ENCODE results near the gene FAM120A.

The FAM120A gene

GRCh38 chr9:93456504-93456903, 5.0 kb downstream of the FAM120A start:
- ATAC-seq (replicated peaks; ENCODE audit: extremely low read depth, poor library complexity, severe bottlenecking): no peak
- H3K4me3 Mint-ChIP-seq: peak overlapping the region; percentile 33
- H3K27ac Mint-ChIP-seq (ENCODE audit: low read depth): peak overlapping the region; percentile 54
- H3K27me3 Mint-ChIP-seq: no peaks in the 10 kb centered on the region
- DNase-seq (ENCODE audit: low spot score in 2 of 2): no peak
- H3K4me1 Mint-ChIP-seq: peaks cover 75% of the 10 kb centered on the region
- H3K36me3 Mint-ChIP-seq (ENCODE audit: insufficient read depth): peaks cover 11% of the 10 kb centered on the region
- H3K9me3 Mint-ChIP-seq: no peaks in the 10 kb centered on the region

GRCh38 chr9:93457006-93457405, 5.5 kb downstream of the FAM120A start:
- no peak for DNase-seq (ENCODE audit: low spot score in 2 of 2)
- Mint-ChIP-seq H3K4me3 (no peak overlapping the region), H3K9me3 (no peaks in the 10 kb centered on the region), H3K27ac (ENCODE audit: low read depth) (peak overlapping the region; percentile 54), H3K36me3 (ENCODE audit: insufficient read depth) (peaks cover 11% of the 10 kb centered on the region), H3K27me3 (no peaks in the 10 kb centered on the region), H3K4me1 (peaks cover 75% of the 10 kb centered on the region)
- ATAC-seq (replicated peaks; ENCODE audit: extremely low read depth, poor library complexity, severe bottlenecking): no peak

- no peaks in the 10 kb centered on the region for H3K27me3 Mint-ChIP-seq
These were observed 7.2 kb downstream of the FAM120A start for GRCh38 chr9:93458712-93459111.

GRCh38 chr9:93459432-93459847, 8.0 kb downstream of the FAM120A start:
- Mint-ChIP-seq H3K27ac (ENCODE audit: low read depth) (peak overlapping the region; percentile 54), H3K36me3 (ENCODE audit: insufficient read depth) (peaks cover 2% of the 10 kb centered on the region), H3K4me1 (peaks cover 76% of the 10 kb centered on the region), H3K27me3 (no peaks in the 10 kb centered on the region), H3K4me3 (no peak overlapping the region), H3K9me3 (no peaks in the 10 kb centered on the region)
- DNase-seq (ENCODE audit: low spot score in 2 of 2) (no peak), ATAC-seq (replicated peaks; ENCODE audit: extremely low read depth, poor library complexity, severe bottlenecking) (no peak)

More at GRCh38 chr9:93458712-93459111, 7.2 kb downstream of the FAM120A start:
- Mint-ChIP-seq H3K4me1 (peaks cover 75% of the 10 kb centered on the region), H3K4me3 (no peak overlapping the region), H3K9me3 (no peaks in the 10 kb centered on the region), H3K36me3 (ENCODE audit: insufficient read depth) (peaks cover 2% of the 10 kb centered on the region), H3K27ac (ENCODE audit: low read depth) (peak overlapping the region; percentile 54)
- ATAC-seq (replicated peaks; ENCODE audit: extremely low read depth, poor library complexity, severe bottlenecking) (no peak), DNase-seq (ENCODE audit: low spot score in 2 of 2) (no peak)

- H3K27me3 Mint-ChIP-seq: no peaks in the 10 kb centered on the region
- no peak overlapping the region for H3K27ac Mint-ChIP-seq (ENCODE audit: low read depth)
- ATAC-seq (replicated peaks; ENCODE audit: extremely low read depth, poor library complexity, severe bottlenecking): no peak
- H3K36me3 Mint-ChIP-seq (ENCODE audit: insufficient read depth): peaks cover 2% of the 10 kb centered on the region
- DNase-seq (ENCODE audit: low spot score in 2 of 2): no peak
- no peak overlapping the region for H3K4me3 Mint-ChIP-seq
- peaks cover 81% of the 10 kb centered on the region for H3K4me1 Mint-ChIP-seq
- no peaks in the 10 kb centered on the region for H3K9me3 Mint-ChIP-seq
These were observed 9.4 kb downstream of the FAM120A start for GRCh38 chr9:93460689-93461413.

- H3K9me3 Mint-ChIP-seq: no peaks in the 10 kb centered on the region
- H3K27me3 Mint-ChIP-seq: no peaks in the 10 kb centered on the region
- peaks cover 82% of the 10 kb centered on the region for H3K4me1 Mint-ChIP-seq
- no peak overlapping the region for H3K27ac Mint-ChIP-seq (ENCODE audit: low read depth)
- ATAC-seq (replicated peaks; ENCODE audit: extremely low read depth, poor library complexity, severe bottlenecking) (no peak), DNase-seq (ENCODE audit: low spot score in 2 of 2) (no peak)
- no peaks in the 10 kb centered on the region for H3K36me3 Mint-ChIP-seq (ENCODE audit: insufficient read depth)
- no peak overlapping the region for H3K4me3 Mint-ChIP-seq
These were observed 9.9 kb downstream of the FAM120A start for GRCh38 chr9:93461414-93461743.

GRCh38 chr9:93461821-93462220, 10.3 kb downstream of the FAM120A start:
- Mint-ChIP-seq H3K4me3 (no peak overlapping the region), H3K27ac (ENCODE audit: low read depth) (no peak overlapping the region), H3K27me3 (no peaks in the 10 kb centered on the region), H3K9me3 (no peaks in the 10 kb centered on the region), H3K4me1 (peaks cover 82% of the 10 kb centered on the region), H3K36me3 (ENCODE audit: insufficient read depth) (no peaks in the 10 kb centered on the region)
- no peak for ATAC-seq (replicated peaks; ENCODE audit: extremely low read depth, poor library complexity, severe bottlenecking)
- no peak for DNase-seq (ENCODE audit: low spot score in 2 of 2)

GRCh38 chr9:93463638-93464248, 12.3 kb downstream of the FAM120A start:
- ATAC-seq (replicated peaks; ENCODE audit: extremely low read depth, poor library complexity, severe bottlenecking): peak; percentile 42

GRCh38 chr9:93464395-93464794, 12.9 kb downstream of the FAM120A start:
- Mint-ChIP-seq H3K4me1 (peaks cover 82% of the 10 kb centered on the region), H3K27ac (ENCODE audit: low read depth) (peak overlapping the region; percentile 58), H3K27me3 (no peaks in the 10 kb centered on the region), H3K9me3 (no peaks in the 10 kb centered on the region), H3K36me3 (ENCODE audit: insufficient read depth) (no peaks in the 10 kb centered on the region), H3K4me3 (peak overlapping the region; percentile 45)
- no peak for DNase-seq (ENCODE audit: low spot score in 2 of 2)
- ATAC-seq (replicated peaks; ENCODE audit: extremely low read depth, poor library complexity, severe bottlenecking): peak; percentile 34

More at GRCh38 chr9:93463638-93464248, 12.3 kb downstream of the FAM120A start:
- H3K4me1 Mint-ChIP-seq: peaks cover 82% of the 10 kb centered on the region
- DNase-seq (ENCODE audit: low spot score in 2 of 2): no peak
- H3K9me3 Mint-ChIP-seq: no peaks in the 10 kb centered on the region
- peak overlapping the region; percentile 58 for H3K27ac Mint-ChIP-seq (ENCODE audit: low read depth)
- H3K4me3 Mint-ChIP-seq: peak overlapping the region; percentile 45
- H3K27me3 Mint-ChIP-seq: no peaks in the 10 kb centered on the region
- no peaks in the 10 kb centered on the region for H3K36me3 Mint-ChIP-seq (ENCODE audit: insufficient read depth)

- H3K4me3 Mint-ChIP-seq: peak overlapping the region; percentile 45
- no peaks in the 10 kb centered on the region for H3K27me3 Mint-ChIP-seq
- H3K36me3 Mint-ChIP-seq (ENCODE audit: insufficient read depth): no peaks in the 10 kb centered on the region
- DNase-seq (ENCODE audit: low spot score in 2 of 2) (no peak), ATAC-seq (replicated peaks; ENCODE audit: extremely low read depth, poor library complexity, severe bottlenecking) (no peak)
- peak overlapping the region; percentile 58 for H3K27ac Mint-ChIP-seq (ENCODE audit: low read depth)
- peaks cover 79% of the 10 kb centered on the region for H3K4me1 Mint-ChIP-seq
- H3K9me3 Mint-ChIP-seq: no peaks in the 10 kb centered on the region
These were observed 13.4 kb downstream of the FAM120A start for GRCh38 chr9:93464876-93465275.

GRCh38 chr9:93465855-93466254, 14.4 kb downstream of the FAM120A start:
- no peak overlapping the region for H3K4me3 Mint-ChIP-seq
- no peak for ATAC-seq (replicated peaks; ENCODE audit: extremely low read depth, poor library complexity, severe bottlenecking)

GRCh38 chr9:93466416-93467061, 15.1 kb downstream of the FAM120A start:
- Mint-ChIP-seq H3K4me3 (peak overlapping the region; percentile 23), H3K36me3 (ENCODE audit: insufficient read depth) (peaks cover 8% of the 10 kb centered on the region), H3K4me1 (peaks cover 83% of the 10 kb centered on the region), H3K9me3 (no peaks in the 10 kb centered on the region), H3K27ac (ENCODE audit: low read depth) (no peak overlapping the region), H3K27me3 (no peaks in the 10 kb centered on the region)
- DNase-seq (ENCODE audit: low spot score in 2 of 2): no peak
- ATAC-seq (replicated peaks; ENCODE audit: extremely low read depth, poor library complexity, severe bottlenecking): no peak

More at GRCh38 chr9:93465855-93466254, 14.4 kb downstream of the FAM120A start:
- H3K9me3 Mint-ChIP-seq: no peaks in the 10 kb centered on the region
- H3K27ac Mint-ChIP-seq (ENCODE audit: low read depth): peak overlapping the region; percentile 58
- peaks cover 82% of the 10 kb centered on the region for H3K4me1 Mint-ChIP-seq
- peaks cover 3% of the 10 kb centered on the region for H3K36me3 Mint-ChIP-seq (ENCODE audit: insufficient read depth)
- no peak for DNase-seq (ENCODE audit: low spot score in 2 of 2)
- H3K27me3 Mint-ChIP-seq: no peaks in the 10 kb centered on the region

GRCh38 chr9:93467062-93467416, 15.6 kb downstream of the FAM120A start:
- Mint-ChIP-seq H3K4me3 (peak overlapping the region; percentile 23), H3K9me3 (no peaks in the 10 kb centered on the region), H3K4me1 (peaks cover 83% of the 10 kb centered on the region), H3K36me3 (ENCODE audit: insufficient read depth) (peaks cover 9% of the 10 kb centered on the region), H3K27ac (ENCODE audit: low read depth) (peak overlapping the region; percentile 44), H3K27me3 (no peaks in the 10 kb centered on the region)
- ATAC-seq (replicated peaks; ENCODE audit: extremely low read depth, poor library complexity, severe bottlenecking) (no peak), DNase-seq (ENCODE audit: low spot score in 2 of 2) (no peak)

All from central memory CD8-positive, alpha-beta T cell (primary cell).